ENCODE data around the gene RNPEPL1. TPM values are rescaled to one million over a fixed set of nuclear protein-coding genes. Genes with fewer than 3 reads are reported as not detected.

Gene RNPEPL1
- total and polyA plus RNA-seq, 12 donors: 5.1 to 259 (median 59.5) TPM

DNA sequence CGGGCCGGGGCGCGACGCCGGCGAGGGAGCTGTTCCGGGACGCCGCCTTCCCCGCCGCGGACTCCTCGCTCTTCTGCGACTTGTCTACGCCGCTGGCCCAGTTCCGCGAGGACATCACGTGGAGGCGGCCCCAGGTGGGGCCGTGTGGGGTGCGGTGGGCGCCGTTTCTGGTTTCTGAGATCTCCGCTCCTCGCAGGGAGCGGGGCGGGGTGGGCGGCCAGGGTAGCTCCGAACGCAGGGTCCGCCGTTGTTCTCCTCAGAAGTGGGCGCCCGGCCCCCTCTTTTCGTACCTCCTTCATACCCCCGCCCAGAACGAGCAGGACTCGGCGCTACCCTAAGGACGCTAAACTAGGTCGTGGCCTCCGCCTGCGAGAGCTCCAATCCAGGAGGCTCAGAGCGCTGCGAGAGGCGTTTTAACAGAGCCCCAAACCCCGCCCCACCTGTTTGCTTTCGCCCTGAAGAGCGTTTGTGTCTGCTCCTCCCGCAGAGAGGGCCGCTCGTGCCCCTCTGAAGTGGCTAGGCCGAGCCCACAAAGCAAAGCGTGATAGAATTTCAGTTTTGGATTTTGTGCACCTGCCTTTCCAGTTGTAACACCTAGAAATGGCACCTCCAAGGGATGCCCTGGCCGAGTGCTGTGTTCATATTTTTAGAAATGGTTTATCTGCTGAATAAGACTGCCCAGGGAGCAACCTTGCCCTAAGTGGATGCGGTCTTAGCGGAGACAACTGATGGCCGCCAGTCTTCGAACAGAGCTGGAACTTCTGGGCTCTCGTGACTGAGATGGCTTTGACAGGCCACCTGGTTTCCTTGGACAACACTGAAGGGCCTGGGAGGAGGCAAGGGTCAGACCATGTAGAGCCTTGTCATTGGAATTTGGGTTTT lies 18.9 kb downstream of the RNPEPL1 start:
- H3K4me1 ChIP-seq (replicated peaks in 1 of 2): peaks cover 27 to 38% of the 10 kb centered on the region in 2 donors
- H3K27me3 ChIP-seq: no peaks in the 10 kb centered on the region
- H3K4me3 ChIP-seq: peak overlapping the region; percentile 68 to 89 (median 84)
- WGBS, 4 donors: 1 to 9% (median 3%) methylated on average over 9 to 62 of the region's 62 CpGs
- intact Hi-C loops (cut with DNase I): no loop called here
- H3K36me3 ChIP-seq (replicated peaks in 1 of 2): peaks cover 0 to 16% of the 10 kb centered on the region in 2 donors
- TF ChIP-seq, protein P1, sequence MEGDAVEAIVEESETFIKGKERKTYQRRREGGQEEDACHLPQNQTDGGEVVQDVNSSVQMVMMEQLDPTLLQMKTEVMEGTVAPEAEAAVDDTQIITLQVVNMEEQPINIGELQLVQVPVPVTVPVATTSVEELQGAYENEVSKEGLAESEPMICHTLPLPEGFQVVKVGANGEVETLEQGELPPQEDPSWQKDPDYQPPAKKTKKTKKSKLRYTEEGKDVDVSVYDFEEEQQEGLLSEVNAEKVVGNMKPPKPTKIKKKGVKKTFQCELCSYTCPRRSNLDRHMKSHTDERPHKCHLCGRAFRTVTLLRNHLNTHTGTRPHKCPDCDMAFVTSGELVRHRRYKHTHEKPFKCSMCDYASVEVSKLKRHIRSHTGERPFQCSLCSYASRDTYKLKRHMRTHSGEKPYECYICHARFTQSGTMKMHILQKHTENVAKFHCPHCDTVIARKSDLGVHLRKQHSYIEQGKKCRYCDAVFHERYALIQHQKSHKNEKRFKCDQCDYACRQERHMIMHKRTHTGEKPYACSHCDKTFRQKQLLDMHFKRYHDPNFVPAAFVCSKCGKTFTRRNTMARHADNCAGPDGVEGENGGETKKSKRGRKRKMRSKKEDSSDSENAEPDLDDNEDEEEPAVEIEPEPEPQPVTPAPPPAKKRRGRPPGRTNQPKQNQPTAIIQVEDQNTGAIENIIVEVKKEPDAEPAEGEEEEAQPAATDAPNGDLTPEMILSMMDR (IDR thresholded peaks at IDR 0.05): no peak
- no peak for TF ChIP-seq POLR2A (IDR thresholded peaks at IDR 0.05)
- DNase-seq: peak in 5 of 7 donors; percentile 52 to 74 (median 64)
- H3K9me3 ChIP-seq (replicated peaks in 1 of 3): no peaks in the 10 kb centered on the region
- H3K27ac ChIP-seq: peak overlapping the region; percentile 45 to 98 (median 78)

DNA sequence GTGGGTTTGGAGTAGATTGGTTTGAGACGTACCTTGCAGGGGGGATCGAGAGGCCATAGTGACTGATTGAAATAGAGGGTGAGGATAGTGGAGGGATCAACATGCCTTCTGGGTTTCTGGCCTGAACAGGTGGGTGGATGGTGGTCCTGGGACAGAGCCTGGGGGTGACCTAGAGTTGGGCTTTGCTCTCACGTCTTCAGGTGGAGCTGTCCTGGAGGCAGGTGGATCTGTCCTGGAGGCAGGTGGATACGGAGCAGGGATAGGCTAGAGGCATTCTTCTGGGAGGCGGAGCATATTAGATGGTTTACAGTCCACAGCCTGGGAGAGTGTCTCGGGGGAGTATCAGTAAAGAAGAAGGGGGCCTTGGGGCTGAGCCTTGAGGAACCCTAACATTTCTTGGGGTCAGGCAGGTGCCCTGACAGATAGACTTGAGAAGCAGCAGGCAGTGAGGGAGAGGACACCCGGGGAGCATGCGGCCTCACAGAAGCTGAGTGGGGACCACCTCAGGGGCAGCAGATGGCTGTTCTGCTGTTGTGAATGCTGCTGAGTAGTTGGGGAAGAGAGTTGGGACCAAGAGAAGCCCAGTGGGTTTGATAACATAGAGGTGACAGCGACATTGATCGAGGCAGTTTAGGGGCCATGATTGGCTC lies 19.8 kb downstream of the RNPEPL1 start:
- intact Hi-C loops (cut with DNase I): no loop called here
- WGBS, 4 donors: 75 to 83% (median 82%) methylated on average over 10 of the region's 10 CpGs
- no peak for TF ChIP-seq POLR2A (IDR thresholded peaks at IDR 0.05)
- TF ChIP-seq, protein P1 (IDR thresholded peaks at IDR 0.05): no peak
- Histone ChIP-seq H3K4me3 (peak overlapping the region in 1 of 4 donors; percentile 89), H3K9me3 (replicated peaks in 1 of 3) (no peaks in the 10 kb centered on the region), H3K36me3 (replicated peaks in 1 of 2) (peaks cover 0 to 17% of the 10 kb centered on the region in 2 donors), H3K4me1 (replicated peaks in 1 of 2) (peaks cover 27 to 38% of the 10 kb centered on the region in 2 donors), H3K27ac (no peak overlapping the region), H3K27me3 (no peaks in the 10 kb centered on the region)
- no peak for DNase-seq

DNA sequence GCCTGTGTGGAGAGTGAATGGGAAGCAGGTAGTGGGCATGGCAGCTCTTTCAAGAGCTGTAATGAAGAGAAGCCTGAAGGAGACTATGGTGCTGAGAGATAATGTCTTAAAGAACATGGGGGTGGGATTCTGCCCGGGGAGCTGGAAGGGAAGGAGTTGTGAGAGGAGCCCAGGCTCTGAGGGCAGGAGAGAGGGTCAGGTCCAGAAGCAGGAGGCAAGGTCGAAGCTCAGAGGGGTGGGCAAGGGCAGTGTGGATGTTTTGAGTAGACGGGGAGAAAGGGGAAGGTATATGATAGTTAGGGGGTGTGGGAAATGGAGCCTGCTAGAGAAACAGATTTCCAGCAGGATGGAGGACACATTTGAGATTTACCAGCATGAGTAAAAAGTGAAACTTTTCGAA lies 20.4 kb downstream of the RNPEPL1 start:
- H3K36me3 ChIP-seq (replicated peaks in 1 of 2): peaks cover 0 to 17% of the 10 kb centered on the region in 2 donors

DNA sequence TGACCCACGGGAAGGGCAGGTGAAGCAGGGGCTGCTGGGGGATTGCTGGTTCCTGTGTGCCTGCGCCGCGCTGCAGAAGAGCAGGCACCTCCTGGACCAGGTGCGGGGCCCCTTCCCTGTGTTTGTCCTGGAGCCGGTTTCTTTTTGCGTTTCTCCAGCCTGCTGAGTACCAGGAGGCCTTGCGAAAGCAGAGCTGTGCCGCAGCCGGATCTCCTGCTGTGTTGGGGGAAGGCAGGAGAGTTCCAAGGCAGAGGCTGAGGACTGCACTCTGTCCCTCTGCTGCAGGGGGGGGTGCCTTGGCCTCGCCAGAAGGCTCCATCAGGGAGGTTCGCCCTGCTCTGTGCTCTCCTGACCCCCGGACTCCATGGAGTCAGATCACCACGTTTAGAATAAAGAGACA lies 21.1 kb downstream of the RNPEPL1 start:
- H3K9me3 ChIP-seq (replicated peaks in 1 of 3): no peaks in the 10 kb centered on the region
- intact Hi-C loops (cut with DNase I): no loop called here
- TF ChIP-seq, protein P1 (IDR thresholded peaks at IDR 0.05): no peak
- TF ChIP-seq POLR2A (IDR thresholded peaks at IDR 0.05): no peak
- H3K27ac ChIP-seq: no peak overlapping the region
- DNase-seq: no peak
- H3K4me3 ChIP-seq: no peak overlapping the region
- 84 to 86% (median 85%) methylated on average over 4 to 14 of the region's 14 CpGs for WGBS, 4 donors
- H3K27me3 ChIP-seq: no peaks in the 10 kb centered on the region
- H3K4me1 ChIP-seq (replicated peaks in 1 of 2): peaks cover 25 to 34% of the 10 kb centered on the region in 2 donors
- peaks cover 0 to 17% of the 10 kb centered on the region in 2 donors for H3K36me3 ChIP-seq (replicated peaks in 1 of 2)

More for the DNA sequence above, 20.4 kb downstream of the RNPEPL1 start:
- H3K27me3 ChIP-seq: no peaks in the 10 kb centered on the region
- no peak overlapping the region for H3K4me3 ChIP-seq
- peaks cover 27 to 38% of the 10 kb centered on the region in 2 donors for H3K4me1 ChIP-seq (replicated peaks in 1 of 2)
- intact Hi-C loops (cut with DNase I): no loop called here
- TF ChIP-seq POLR2A (IDR thresholded peaks at IDR 0.05): no peak
- TF ChIP-seq, protein P1 (IDR thresholded peaks at IDR 0.05): no peak
- H3K27ac ChIP-seq: no peak overlapping the region
- no peaks in the 10 kb centered on the region for H3K9me3 ChIP-seq (replicated peaks in 1 of 3)
- DNase-seq: no peak
- 80 to 85% (median 82%) methylated on average over 4 of the region's 4 CpGs for WGBS, 4 donors

All from adrenal gland (tissue), 12 donors.